Lung (tissue), 16 donors: Measurements from ENCODE around the gene APOL1. TPM values are rescaled to one million over a fixed set of nuclear protein-coding genes. Genes with fewer than 3 reads are reported as not detected.
"Not testable (repeated sequence)": the region's sequence is repeated elsewhere in the genome, so short reads cannot be mapped to it uniquely, and the experiment has no call there.

ENCODE experiments used
- ATAC-seq: fragments of 200-7000 bp; cut with Tn5 transposase; one replicate; pipeline ENCODE4 v1.9.1; 2020; ENCODE audit warnings: moderate number of reproducible peaks; ENCODE audit not compliant: insufficient read depth, low FRiP score
- DNase-seq, 3 donors: peaks; one replicate each; pipeline ENCODE4 v3.0.0-alpha.2; 2013 to 2017
- H3K27ac ChIP-seq, 2 donors: one replicate each; pipeline ENCODE4 v1.5.1; 2013; ENCODE audit warnings: mild to moderate bottlenecking in 2 of 2, moderate library complexity in 2 of 2, control low read depth in 1 of 2, inconsistent platforms in 1 of 2, low read depth in 1 of 2, low read length in 1 of 2
- H3K27me3 ChIP-seq, 3 donors: one replicate each; pipeline ENCODE4 v1.5.1; 2013; ENCODE audit warnings: low read length in 2 of 3; ENCODE audit not compliant: control insufficient read depth in 3 of 3, insufficient read depth in 3 of 3
- H3K36me3 ChIP-seq, 4 donors: one replicate each; pipeline ENCODE4 v1.5.1; 2013; ENCODE audit warnings: low read length in 4 of 4, mild to moderate bottlenecking in 1 of 4, moderate library complexity in 1 of 4; ENCODE audit not compliant: control insufficient read depth in 4 of 4, insufficient read depth in 4 of 4
- H3K4me1 ChIP-seq, 5 donors: one replicate each; pipeline ENCODE4 v1.5.1; 2013; ENCODE audit warnings: low read length in 5 of 5, mild to moderate bottlenecking in 2 of 5, moderate library complexity in 1 of 5; ENCODE audit not compliant: control insufficient read depth in 5 of 5, insufficient read depth in 5 of 5
- H3K4me3 ChIP-seq: one replicate; pipeline ENCODE4 v1.5.1; 2013; ENCODE audit warnings: mild to moderate bottlenecking, control low read depth, moderate library complexity
- H3K9ac ChIP-seq, 2 donors: one replicate each; pipeline ENCODE4 v1.5.1; 2013; ENCODE audit warnings: low read length in 2 of 2, control low read depth in 1 of 2; ENCODE audit not compliant: insufficient read depth in 1 of 2
- H3K9me3 ChIP-seq, 4 donors: one replicate each; pipeline ENCODE4 v1.5.1; 2013; ENCODE audit warnings: low read length in 3 of 4, mild to moderate bottlenecking in 1 of 4, moderate library complexity in 1 of 4; ENCODE audit not compliant: control insufficient read depth in 4 of 4, insufficient read depth in 3 of 4
- WGBS, 2 donors: extraction: QIAGEN DNeasy Blood & Tissue Kit; methylation state at CpG; one replicate each; pipeline ENCODE4 v1.1.7; 2013; 5-methylcytosine and 5-hydroxymethylcytosine counted together
- long read RNA-seq, 5 donors: transcript quantifications; one replicate each; lab custom pipeline, GENCODE V29; 2026
- polyA plus RNA-seq, 2 donors: library from polyadenylated mRNA; stranded (reverse); fragments of 200-250 nt; gene quantifications; one replicate each; pipeline ENCODE4 v1.2.1, GENCODE V29; 2013
- total RNA-seq, 2 donors: library from RNA; depleted of rRNA in 1 of 2; stranded (reverse); fragments of >200 nt in 1 of 2; gene quantifications; one replicate each; pipeline ENCODE4 v1.2.1, GENCODE V29; 2014 to 2021
- TF ChIP-seq, protein P1 (sequence below): IDR thresholded peaks from 2 replicates; pipeline ENCODE4 v1.5.1; 2012; ENCODE audit warnings: mild to moderate bottlenecking; ENCODE audit errors: control extremely low read depth, extremely low read depth
- donor health status: control.
- donor health status: control.
- donor health status: Bipolar disorder and iron deficiency.
- donor health status: healthy.
- donor health status: DM: yes; HTN: yes; CAD: no.

The APOL1 gene
- total RNA-seq, result 10 to 100 TPM; 32.3 to 75.0 TPM
- 10 to 100 TPM; 39.6 to 60.8 TPM for polyA plus RNA-seq
- long read RNA-seq, donor 1, partial matches to known transcripts, result 5 of 7 reads
- long read RNA-seq, donor 1, other reads (novel, unspliced or antisense), result 0 of 7 reads
- long read RNA-seq, donor 2, partial matches to known transcripts, result 34 of 131 reads
- long read RNA-seq, donor 2, other reads (novel, unspliced or antisense), result 96 of 131 reads
- long read RNA-seq, donor 3, result 0 reads
- long read RNA-seq, donor 4, result 0 reads
- long read RNA-seq, donor 5, partial matches to known transcripts, result 0 of 1 reads
- long read RNA-seq, donor 5, other reads (novel, unspliced or antisense), result 0 of 1 reads

- Histone ChIP-seq H3K27ac (peak within 1 kb of the TSS; percentile 81 to 90), H3K9ac (no peak within 1 kb of the TSS), H3K4me3 (peak within 1 kb of the TSS; percentile 52), H3K4me1 (peaks cover 0 to 23% (median 8%) of the 10 kb centered on the region in 5 donors), H3K9me3 (no peaks in the 10 kb centered on the region), H3K27me3 (no peaks in the 10 kb centered on the region), H3K36me3 (peaks cover 0 to 3% (median 0%) of the 10 kb centered on the region in 4 donors)
- 21 to 26% methylated on average over 10 of the region's 10 CpGs for WGBS, 2 donors
- TF ChIP-seq, protein P1, sequence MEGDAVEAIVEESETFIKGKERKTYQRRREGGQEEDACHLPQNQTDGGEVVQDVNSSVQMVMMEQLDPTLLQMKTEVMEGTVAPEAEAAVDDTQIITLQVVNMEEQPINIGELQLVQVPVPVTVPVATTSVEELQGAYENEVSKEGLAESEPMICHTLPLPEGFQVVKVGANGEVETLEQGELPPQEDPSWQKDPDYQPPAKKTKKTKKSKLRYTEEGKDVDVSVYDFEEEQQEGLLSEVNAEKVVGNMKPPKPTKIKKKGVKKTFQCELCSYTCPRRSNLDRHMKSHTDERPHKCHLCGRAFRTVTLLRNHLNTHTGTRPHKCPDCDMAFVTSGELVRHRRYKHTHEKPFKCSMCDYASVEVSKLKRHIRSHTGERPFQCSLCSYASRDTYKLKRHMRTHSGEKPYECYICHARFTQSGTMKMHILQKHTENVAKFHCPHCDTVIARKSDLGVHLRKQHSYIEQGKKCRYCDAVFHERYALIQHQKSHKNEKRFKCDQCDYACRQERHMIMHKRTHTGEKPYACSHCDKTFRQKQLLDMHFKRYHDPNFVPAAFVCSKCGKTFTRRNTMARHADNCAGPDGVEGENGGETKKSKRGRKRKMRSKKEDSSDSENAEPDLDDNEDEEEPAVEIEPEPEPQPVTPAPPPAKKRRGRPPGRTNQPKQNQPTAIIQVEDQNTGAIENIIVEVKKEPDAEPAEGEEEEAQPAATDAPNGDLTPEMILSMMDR, result no peak
- peak in 2 of 3 donors; percentile 38 to 46 for DNase-seq
- peak; percentile 90 for ATAC-seq
These were observed at the start of gene APOL1 for GRCh38 chr22:36252754-36253522. TSS of gene APOL1 (plus strand) at chr22:36253133. CDS start at chr22:36254956, 1,823 bp downstream.

DNA sequence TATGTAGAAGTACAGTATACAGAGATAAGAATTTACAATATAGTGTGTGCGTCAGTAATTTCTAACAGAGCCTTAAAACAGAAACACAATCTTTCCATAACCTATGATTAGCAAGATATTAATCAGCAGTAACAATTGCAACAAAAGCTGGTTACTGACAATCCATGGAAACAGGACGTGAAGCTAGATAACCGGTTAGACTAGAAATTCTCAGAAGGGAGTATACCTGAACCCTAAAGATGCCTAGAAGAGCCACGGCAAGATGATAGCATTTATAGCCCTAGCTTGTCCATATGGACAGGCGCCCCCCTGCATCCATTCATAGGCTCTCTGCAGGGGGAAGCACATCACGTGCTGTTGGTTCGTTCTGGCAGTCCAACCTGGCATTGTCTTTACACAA, 49.5 kb upstream of the APOL1 start:
- H3K9me3 ChIP-seq, H3K36me3 ChIP-seq, H3K4me3 ChIP-seq, H3K27me3 ChIP-seq, ATAC-seq, DNase-seq, H3K9ac ChIP-seq, H3K27ac ChIP-seq: not testable (repeated sequence)
- H3K4me1 ChIP-seq, result peaks cover 0 to 15% (median 7%) of the 10 kb centered on the region in 5 donors
- WGBS, 2 donors, result 62 to 77% methylated on average over 7 of the region's 7 CpGs

GRCh38 chr22:36204001-36204631, 48.8 kb upstream of the APOL1 start:
- H3K9me3 ChIP-seq, result no peaks in the 10 kb centered on the region
- TF ChIP-seq, protein P1, result no peak
- no peaks in the 10 kb centered on the region for H3K27me3 ChIP-seq
- no peak for DNase-seq
- H3K4me1 ChIP-seq, result peaks cover 0 to 15% (median 7%) of the 10 kb centered on the region in 5 donors
- H3K27ac ChIP-seq, result no peak overlapping the region
- H3K9ac ChIP-seq, result no peak overlapping the region
- no peak overlapping the region for H3K4me3 ChIP-seq
- H3K36me3 ChIP-seq, result no peaks in the 10 kb centered on the region
- 63 to 74% methylated on average over 8 of the region's 8 CpGs for WGBS, 2 donors
- ATAC-seq, result no peak

GRCh38 chr22:36204632-36205015, 48.3 kb upstream of the APOL1 start:
- DNase-seq (no peak), ATAC-seq (no peak)
- Histone ChIP-seq H3K27ac (no peak overlapping the region), H3K27me3 (no peaks in the 10 kb centered on the region), H3K9me3 (no peaks in the 10 kb centered on the region), H3K9ac (no peak overlapping the region), H3K4me1 (peaks cover 0 to 15% (median 7%) of the 10 kb centered on the region in 5 donors), H3K36me3 (no peaks in the 10 kb centered on the region), H3K4me3 (no peak overlapping the region)
- TF ChIP-seq, protein P1, result no peak
- 53 to 63% methylated on average over 6 of the region's 6 CpGs for WGBS, 2 donors

- H3K27me3 ChIP-seq, H3K9ac ChIP-seq, H3K27ac ChIP-seq, H3K9me3 ChIP-seq, H3K4me3 ChIP-seq, DNase-seq, ATAC-seq, H3K36me3 ChIP-seq: not testable (repeated sequence)
- H3K4me1 ChIP-seq, result peaks cover 0 to 15% (median 7%) of the 10 kb centered on the region in 5 donors
- WGBS, 2 donors, result 69 to 80% methylated on average over 5 of the region's 5 CpGs
These were observed 47.4 kb upstream of the APOL1 start for GRCh38 chr22:36205573-36205972.
